ENCODE data around the gene RPAIN. TPM values are rescaled to one million over a fixed set of nuclear protein-coding genes. Genes with fewer than 3 reads are reported as not detected.

Gene RPAIN
- total and polyA plus RNA-seq, 2 of the 8 experiments (the other 6 are each of a cell fraction or from before 2014, with no cell fraction given), result 54.5 to 57.7 TPM

DNA sequence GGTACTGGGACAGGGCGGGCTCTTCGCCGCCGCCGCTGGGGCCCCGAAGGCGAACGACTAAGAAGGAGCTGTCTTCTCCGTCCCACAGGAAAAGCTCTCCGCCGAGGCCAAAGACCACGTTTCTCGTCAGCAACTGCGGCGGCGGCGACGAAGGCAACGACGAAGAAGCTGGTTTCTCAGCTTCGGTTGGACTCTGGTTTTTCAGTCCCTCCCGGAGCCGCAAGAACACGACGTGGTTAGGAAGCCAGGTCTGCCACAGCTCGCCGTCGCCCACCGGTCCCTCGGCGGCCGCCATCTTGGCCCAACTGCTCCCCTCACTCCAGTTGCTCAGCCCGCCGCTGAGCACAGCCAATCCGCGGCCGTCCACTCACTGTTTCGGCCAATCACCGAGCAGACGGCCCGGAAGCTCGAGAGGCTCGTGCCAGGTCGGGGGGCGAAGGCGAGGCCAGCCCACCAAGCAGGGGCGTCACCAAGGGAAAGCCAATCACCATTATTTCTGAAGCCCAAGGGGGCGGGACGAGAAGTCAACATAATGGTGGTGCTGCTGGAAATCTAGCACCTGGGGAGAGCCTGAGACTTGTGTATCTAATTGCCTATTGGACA lies 525 bp upstream of the RPAIN start, which contains the start of gene NUP88 (continued):
- no peak; the same call in 1 of the 2 replicates for TF ChIP-seq CHD1 (IDR thresholded peaks at IDR 0.05; ENCODE audit: low read depth, low read length)
- no peak for TF ChIP-seq BRCA1 (IDR thresholded peaks at IDR 0.05; ENCODE audit: low read depth, low read length)
- TF ChIP-seq CHD2 (IDR thresholded peaks at IDR 0.05; ENCODE audit: low read length), result peak; percentile 66
- TF ChIP-seq POLR2AphosphoS5 (IDR thresholded peaks at IDR 0.05; ENCODE audit: low read depth, low read length), result peak; percentile 88
- no peak for TF ChIP-seq HDAC2 (IDR thresholded peaks at IDR 0.05; ENCODE audit: borderline replicate concordance in 1 of 2, low read depth in 2 of 2, low read length in 2 of 2)
- TF ChIP-seq FOSL1 (IDR thresholded peaks at IDR 0.05; ENCODE audit: insufficient read depth, low read depth, low read length), result no peak
- TF ChIP-seq NANOG (IDR thresholded peaks at IDR 0.05; ENCODE audit: insufficient read depth, low read depth, low read length, poor library complexity, severe bottlenecking), result no peak
- peak; percentile 94 for TF ChIP-seq KDM5A (IDR thresholded peaks at IDR 0.05; ENCODE audit: low read length)
- TF ChIP-seq CREB1 (IDR thresholded peaks at IDR 0.05), result peak; percentile 55
- TF ChIP-seq MAX (IDR thresholded peaks at IDR 0.05), result no peak; the same call in 1 of the 2 replicates
- peak; percentile 74; the same call in 1 of the 2 replicates for TF ChIP-seq SP1 (IDR thresholded peaks at IDR 0.05; ENCODE audit: low read depth, low read length)
- TF ChIP-seq GTF2F1 (IDR thresholded peaks at IDR 0.05; ENCODE audit: borderline replicate concordance, low read depth, low read length), result no peak
- TF ChIP-seq, protein P1, sequence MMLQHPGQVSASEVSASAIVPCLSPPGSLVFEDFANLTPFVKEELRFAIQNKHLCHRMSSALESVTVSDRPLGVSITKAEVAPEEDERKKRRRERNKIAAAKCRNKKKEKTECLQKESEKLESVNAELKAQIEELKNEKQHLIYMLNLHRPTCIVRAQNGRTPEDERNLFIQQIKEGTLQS (IDR thresholded peaks at IDR 0.05; ENCODE audit: insufficient read depth, low read depth, low read length), result no peak
- TF ChIP-seq TEAD4 (IDR thresholded peaks at IDR 0.05; ENCODE audit: low read depth, low read length), result no peak
- TF ChIP-seq TBP (IDR thresholded peaks at IDR 0.05; ENCODE audit: low read depth, low read length), result peak; percentile 83
- TF ChIP-seq CEBPB (IDR thresholded peaks at IDR 0.05; ENCODE audit: low read depth, low read length), result no peak
- TF ChIP-seq RAD21 (IDR thresholded peaks at IDR 0.05 in 1 of 2, conservative IDR thresholded peaks at IDR 0.05 in 1 of 2; ENCODE audit: low read depth in 2 of 2, low read length in 2 of 2), result no peak
- TF ChIP-seq JUN (IDR thresholded peaks at IDR 0.05; ENCODE audit: low read depth, low read length), result no peak

Measured in H1 (cell line).